ENCODE measurements around the gene RPGRIP1.

GRCh38 chr14:21309238-21309636 is 29.4 kb downstream of the RPGRIP1 start:
- TF ChIP-seq CTCF (IDR thresholded peaks at IDR 0.05) (no peak), POLR2A (IDR thresholded peaks at IDR 0.05) (no peak)

Data from ovary (tissue), 3 donors.